Measurements from ENCODE around the gene SASS6.

SASS6 gene

DNA sequence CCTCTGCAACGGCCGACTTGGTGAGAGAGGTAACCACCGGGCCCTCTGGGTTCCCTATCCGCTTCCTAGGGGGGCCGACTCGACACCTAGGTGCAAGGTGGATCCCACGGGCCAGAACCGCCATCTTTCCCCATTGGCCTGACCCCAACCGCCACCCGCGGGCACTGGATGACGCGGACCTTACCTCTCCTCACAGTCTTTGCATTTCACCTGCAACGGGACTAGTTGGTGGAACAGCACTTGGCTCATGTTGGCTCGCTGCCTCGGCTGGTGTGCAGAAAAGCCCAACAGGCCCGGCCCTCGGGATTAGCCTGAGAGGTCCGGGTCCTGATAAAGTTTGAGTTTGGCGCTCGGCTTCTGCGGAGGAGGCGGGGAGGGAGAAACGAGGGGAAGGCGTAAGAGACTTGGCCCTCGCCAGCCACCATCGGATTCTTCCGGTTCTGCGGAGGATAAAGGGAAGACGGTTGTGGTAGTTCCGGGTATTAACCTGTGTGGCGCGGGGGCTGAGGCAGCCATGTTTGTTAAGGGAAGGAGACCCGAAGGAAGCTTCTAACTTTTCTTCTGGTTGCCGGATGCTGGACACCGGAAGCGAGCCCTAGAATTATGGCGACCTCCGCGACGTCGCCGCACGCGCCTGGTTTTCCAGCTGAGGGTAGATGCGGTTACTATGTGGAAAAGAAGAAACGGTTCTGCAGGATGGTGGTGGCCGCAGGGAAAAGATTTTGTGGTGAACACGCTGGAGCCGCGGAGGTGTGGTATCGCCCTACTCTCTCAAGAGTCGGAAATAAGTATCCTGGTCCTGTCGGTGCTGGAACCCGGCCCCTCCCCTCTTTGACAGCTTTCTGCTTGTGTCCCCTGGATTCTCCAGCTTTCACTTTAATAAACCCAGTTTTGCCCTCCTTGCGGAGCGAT lies at the start of gene SASS6, which contains the start of gene TRMT13 (continued):
- no peak for TF ChIP-seq ZNF274 (IDR thresholded peaks at IDR 0.05; ENCODE audit: low read length)
- TF ChIP-seq ZNF274 (tag by site-specific recombination; IDR thresholded peaks at IDR 0.05; ENCODE audit: borderline replicate concordance) = no peak
- TF ChIP-seq, protein P1, sequence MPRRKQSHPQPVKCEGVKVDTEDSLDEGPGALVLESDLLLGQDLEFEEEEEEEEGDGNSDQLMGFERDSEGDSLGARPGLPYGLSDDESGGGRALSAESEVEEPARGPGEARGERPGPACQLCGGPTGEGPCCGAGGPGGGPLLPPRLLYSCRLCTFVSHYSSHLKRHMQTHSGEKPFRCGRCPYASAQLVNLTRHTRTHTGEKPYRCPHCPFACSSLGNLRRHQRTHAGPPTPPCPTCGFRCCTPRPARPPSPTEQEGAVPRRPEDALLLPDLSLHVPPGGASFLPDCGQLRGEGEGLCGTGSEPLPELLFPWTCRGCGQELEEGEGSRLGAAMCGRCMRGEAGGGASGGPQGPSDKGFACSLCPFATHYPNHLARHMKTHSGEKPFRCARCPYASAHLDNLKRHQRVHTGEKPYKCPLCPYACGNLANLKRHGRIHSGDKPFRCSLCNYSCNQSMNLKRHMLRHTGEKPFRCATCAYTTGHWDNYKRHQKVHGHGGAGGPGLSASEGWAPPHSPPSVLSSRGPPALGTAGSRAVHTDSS (tag by site-specific recombination; IDR thresholded peaks at IDR 0.05) = no peak
- no peak; the same call in 1 of the 2 replicates for TF ChIP-seq ZNF624 (tag by site-specific recombination; IDR thresholded peaks at IDR 0.05)
- TF ChIP-seq ZNF2 (tag by site-specific recombination; IDR thresholded peaks at IDR 0.05) = peak; percentile 75; the same call in 1 of the 2 replicates
- TF ChIP-seq MYNN (tag by site-specific recombination; IDR thresholded peaks at IDR 0.05; ENCODE audit: borderline replicate concordance) = peak; percentile 53; the same call in 1 of the 2 replicates
- TF ChIP-seq, protein P2, sequence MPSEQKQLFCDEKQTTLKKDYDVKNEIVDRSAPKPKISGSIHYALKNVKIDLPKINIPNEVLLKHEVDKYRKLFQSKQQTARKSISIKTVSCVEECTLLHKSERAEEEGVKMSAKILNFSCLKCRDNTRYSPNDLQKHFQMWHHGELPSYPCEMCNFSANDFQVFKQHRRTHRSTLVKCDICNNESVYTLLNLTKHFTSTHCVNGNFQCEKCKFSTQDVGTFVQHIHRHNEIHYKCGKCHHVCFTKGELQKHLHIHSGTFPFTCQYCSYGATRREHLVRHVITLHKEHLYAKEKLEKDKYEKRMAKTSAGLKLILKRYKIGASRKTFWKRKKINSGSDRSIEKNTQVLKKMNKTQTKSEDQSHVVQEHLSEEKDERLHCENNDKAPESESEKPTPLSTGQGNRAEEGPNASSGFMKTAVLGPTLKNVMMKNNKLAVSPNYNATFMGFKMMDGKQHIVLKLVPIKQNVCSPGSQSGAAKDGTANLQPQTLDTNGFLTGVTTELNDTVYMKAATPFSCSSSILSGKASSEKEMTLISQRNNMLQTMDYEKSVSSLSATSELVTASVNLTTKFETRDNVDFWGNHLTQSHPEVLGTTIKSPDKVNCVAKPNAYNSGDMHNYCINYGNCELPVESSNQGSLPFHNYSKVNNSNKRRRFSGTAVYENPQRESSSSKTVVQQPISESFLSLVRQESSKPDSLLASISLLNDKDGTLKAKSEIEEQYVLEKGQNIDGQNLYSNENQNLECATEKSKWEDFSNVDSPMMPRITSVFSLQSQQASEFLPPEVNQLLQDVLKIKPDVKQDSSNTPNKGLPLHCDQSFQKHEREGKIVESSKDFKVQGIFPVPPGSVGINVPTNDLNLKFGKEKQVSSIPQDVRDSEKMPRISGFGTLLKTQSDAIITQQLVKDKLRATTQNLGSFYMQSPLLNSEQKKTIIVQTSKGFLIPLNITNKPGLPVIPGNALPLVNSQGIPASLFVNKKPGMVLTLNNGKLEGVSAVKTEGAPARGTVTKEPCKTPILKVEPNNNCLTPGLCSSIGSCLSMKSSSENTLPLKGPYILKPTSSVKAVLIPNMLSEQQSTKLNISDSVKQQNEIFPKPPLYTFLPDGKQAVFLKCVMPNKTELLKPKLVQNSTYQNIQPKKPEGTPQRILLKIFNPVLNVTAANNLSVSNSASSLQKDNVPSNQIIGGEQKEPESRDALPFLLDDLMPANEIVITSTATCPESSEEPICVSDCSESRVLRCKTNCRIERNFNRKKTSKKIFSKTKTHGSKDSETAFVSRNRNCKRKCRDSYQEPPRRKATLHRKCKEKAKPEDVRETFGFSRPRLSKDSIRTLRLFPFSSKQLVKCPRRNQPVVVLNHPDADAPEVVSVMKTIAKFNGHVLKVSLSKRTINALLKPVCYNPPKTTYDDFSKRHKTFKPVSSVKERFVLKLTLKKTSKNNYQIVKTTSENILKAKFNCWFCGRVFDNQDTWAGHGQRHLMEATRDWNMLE (tag by site-specific recombination; conservative IDR thresholded peaks at IDR 0.05; ENCODE audit: low read depth) = peak; percentile 96
- TF ChIP-seq ZNF558 (tag by site-specific recombination; IDR thresholded peaks at IDR 0.05) = peak; percentile 40; the same call in 1 of the 2 replicates
- TF ChIP-seq TCF7L2 (IDR thresholded peaks at IDR 0.05; ENCODE audit: borderline replicate concordance, low read depth, low read length) = peak; percentile 70
- no peak for TF ChIP-seq ZNF202 (tag by site-specific recombination; IDR thresholded peaks at IDR 0.05; ENCODE audit: borderline replicate concordance)
- TF ChIP-seq, protein P3, sequence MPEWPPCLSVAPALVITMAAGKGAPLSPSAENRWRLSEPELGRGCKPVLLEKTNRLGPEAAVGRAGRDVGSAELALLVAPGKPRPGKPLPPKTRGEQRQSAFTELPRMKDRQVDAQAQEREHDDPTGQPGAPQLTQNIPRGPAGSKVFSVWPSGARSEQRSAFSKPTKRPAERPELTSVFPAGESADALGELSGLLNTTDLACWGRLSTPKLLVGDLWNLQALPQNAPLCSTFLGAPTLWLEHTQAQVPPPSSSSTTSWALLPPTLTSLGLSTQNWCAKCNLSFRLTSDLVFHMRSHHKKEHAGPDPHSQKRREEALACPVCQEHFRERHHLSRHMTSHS (tag by site-specific recombination; IDR thresholded peaks at IDR 0.05) = no peak
- TF ChIP-seq, protein P4, sequence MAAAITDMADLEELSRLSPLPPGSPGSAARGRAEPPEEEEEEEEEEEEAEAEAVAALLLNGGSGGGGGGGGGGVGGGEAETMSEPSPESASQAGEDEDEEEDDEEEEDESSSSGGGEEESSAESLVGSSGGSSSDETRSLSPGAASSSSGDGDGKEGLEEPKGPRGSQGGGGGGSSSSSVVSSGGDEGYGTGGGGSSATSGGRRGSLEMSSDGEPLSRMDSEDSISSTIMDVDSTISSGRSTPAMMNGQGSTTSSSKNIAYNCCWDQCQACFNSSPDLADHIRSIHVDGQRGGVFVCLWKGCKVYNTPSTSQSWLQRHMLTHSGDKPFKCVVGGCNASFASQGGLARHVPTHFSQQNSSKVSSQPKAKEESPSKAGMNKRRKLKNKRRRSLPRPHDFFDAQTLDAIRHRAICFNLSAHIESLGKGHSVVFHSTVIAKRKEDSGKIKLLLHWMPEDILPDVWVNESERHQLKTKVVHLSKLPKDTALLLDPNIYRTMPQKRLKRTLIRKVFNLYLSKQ (tag by site-specific recombination; IDR thresholded peaks at IDR 0.05; ENCODE audit: borderline replicate concordance) = no peak
- TF ChIP-seq ZNF174 (tag by site-specific recombination; IDR thresholded peaks at IDR 0.05) = no peak
- no peak for TF ChIP-seq ZNF791 (tag by site-specific recombination; IDR thresholded peaks at IDR 0.05)
- TF ChIP-seq ZNF510 (tag by site-specific recombination; IDR thresholded peaks at IDR 0.05; ENCODE audit: insufficient replicate concordance) = no peak
- TF ChIP-seq ZNF560 (tag by site-specific recombination; IDR thresholded peaks at IDR 0.05; ENCODE audit: borderline replicate concordance) = no peak
- TF ChIP-seq ZNF585B (tag by site-specific recombination; IDR thresholded peaks at IDR 0.05) = no peak
- TF ChIP-seq ZNF10 (tag by site-specific recombination; IDR thresholded peaks at IDR 0.05) = peak; percentile 80
- TF ChIP-seq ZNF324 (tag by site-specific recombination; IDR thresholded peaks at IDR 0.05) = peak; percentile 65; the same call in 1 of the 2 replicates
- no peak for TF ChIP-seq ZNF654 (tag by site-specific recombination; IDR thresholded peaks at IDR 0.05; ENCODE audit: low read depth)
- TF ChIP-seq ZNF391 (tag by site-specific recombination; IDR thresholded peaks at IDR 0.05; ENCODE audit: borderline replicate concordance, low read depth) = peak; percentile 81; the same call in 1 of the 2 replicates
- TF ChIP-seq ZNF626 (tag by site-specific recombination; IDR thresholded peaks at IDR 0.05) = no peak
- TF ChIP-seq, protein P5, sequence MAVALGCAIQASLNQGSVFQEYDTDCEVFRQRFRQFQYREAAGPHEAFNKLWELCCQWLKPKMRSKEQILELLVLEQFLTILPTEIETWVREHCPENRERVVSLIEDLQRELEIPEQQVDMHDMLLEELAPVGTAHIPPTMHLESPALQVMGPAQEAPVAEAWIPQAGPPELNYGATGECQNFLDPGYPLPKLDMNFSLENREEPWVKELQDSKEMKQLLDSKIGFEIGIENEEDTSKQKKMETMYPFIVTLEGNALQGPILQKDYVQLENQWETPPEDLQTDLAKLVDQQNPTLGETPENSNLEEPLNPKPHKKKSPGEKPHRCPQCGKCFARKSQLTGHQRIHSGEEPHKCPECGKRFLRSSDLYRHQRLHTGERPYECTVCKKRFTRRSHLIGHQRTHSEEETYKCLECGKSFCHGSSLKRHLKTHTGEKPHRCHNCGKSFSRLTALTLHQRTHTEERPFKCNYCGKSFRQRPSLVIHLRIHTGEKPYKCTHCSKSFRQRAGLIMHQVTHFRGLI (tag by site-specific recombination; IDR thresholded peaks at IDR 0.05) = peak; percentile 96
- TF ChIP-seq ZNF302 (tag by site-specific recombination; IDR thresholded peaks at IDR 0.05; ENCODE audit: low read depth) = no peak
- TF ChIP-seq, protein P6, sequence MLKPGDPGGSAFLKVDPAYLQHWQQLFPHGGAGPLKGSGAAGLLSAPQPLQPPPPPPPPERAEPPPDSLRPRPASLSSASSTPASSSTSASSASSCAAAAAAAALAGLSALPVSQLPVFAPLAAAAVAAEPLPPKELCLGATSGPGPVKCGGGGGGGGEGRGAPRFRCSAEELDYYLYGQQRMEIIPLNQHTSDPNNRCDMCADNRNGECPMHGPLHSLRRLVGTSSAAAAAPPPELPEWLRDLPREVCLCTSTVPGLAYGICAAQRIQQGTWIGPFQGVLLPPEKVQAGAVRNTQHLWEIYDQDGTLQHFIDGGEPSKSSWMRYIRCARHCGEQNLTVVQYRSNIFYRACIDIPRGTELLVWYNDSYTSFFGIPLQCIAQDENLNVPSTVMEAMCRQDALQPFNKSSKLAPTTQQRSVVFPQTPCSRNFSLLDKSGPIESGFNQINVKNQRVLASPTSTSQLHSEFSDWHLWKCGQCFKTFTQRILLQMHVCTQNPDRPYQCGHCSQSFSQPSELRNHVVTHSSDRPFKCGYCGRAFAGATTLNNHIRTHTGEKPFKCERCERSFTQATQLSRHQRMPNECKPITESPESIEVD (tag by site-specific recombination; IDR thresholded peaks at IDR 0.05) = no peak
- no peak for TF ChIP-seq ZNF223 (tag by site-specific recombination; IDR thresholded peaks at IDR 0.05)

All from HEK293 (cell line).